Measurements from ENCODE around the gene SLC12A4.
A peak's percentile ranks its signal among the peaks of the same experiment; 100 is the strongest.
"Not testable (repeated sequence)": the region's sequence is repeated elsewhere in the genome, so short reads cannot be mapped to it uniquely, and the experiment has no call there.

The SLC12A4 gene

GRCh38 chr16:67940446-67941089 is 27.9 kb downstream of the SLC12A4 start:
- DNase-seq (ENCODE audit: low read depth), result no peak
- no peak for TF ChIP-seq CTCF (conservative IDR thresholded peaks at IDR 0.05; ENCODE audit: low read depth, low read length)
- no peak overlapping the region for H3K4me3 ChIP-seq (ENCODE audit: low read depth, low read length)

- no peak for DNase-seq (ENCODE audit: low read depth)
- no peak for TF ChIP-seq CTCF (conservative IDR thresholded peaks at IDR 0.05; ENCODE audit: low read depth, low read length)
- H3K4me3 ChIP-seq (ENCODE audit: low read depth, low read length), result no peak overlapping the region
Observed at GRCh38 chr16:67939507-67940445, 28.7 kb downstream of the SLC12A4 start.

DNA sequence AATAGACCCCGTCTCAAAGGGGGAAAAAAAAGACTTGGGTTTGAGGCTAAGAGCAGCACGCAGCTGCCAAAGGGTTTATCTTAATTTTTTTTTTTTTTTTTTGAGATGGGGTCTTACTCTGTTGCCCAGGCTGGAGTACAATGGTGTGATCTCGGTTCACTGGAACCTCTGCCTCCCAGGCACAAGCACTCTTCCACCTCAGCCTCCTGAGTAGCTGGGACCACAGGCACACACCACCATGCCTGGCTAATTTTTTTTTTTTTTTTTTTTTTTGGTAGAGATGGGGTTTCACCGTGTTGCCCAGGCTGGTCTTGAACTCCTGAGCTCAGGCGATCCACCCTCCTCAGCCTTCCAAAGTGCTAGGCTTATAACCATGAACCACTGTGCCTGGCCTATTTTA is 30.7 kb downstream of the SLC12A4 start:
- H3K4me3 ChIP-seq (ENCODE audit: low read depth, low read length); DNase-seq (ENCODE audit: low read depth): not testable (repeated sequence)

- no peak for TF ChIP-seq CTCF (conservative IDR thresholded peaks at IDR 0.05; ENCODE audit: low read depth, low read length)
- peak overlapping the region; percentile 100 for H3K4me3 ChIP-seq (ENCODE audit: low read depth, low read length)
- DNase-seq (ENCODE audit: low read depth), result no peak
Observed at GRCh38 chr16:67936880-67937605, 31.4 kb downstream of the SLC12A4 start.

DNA sequence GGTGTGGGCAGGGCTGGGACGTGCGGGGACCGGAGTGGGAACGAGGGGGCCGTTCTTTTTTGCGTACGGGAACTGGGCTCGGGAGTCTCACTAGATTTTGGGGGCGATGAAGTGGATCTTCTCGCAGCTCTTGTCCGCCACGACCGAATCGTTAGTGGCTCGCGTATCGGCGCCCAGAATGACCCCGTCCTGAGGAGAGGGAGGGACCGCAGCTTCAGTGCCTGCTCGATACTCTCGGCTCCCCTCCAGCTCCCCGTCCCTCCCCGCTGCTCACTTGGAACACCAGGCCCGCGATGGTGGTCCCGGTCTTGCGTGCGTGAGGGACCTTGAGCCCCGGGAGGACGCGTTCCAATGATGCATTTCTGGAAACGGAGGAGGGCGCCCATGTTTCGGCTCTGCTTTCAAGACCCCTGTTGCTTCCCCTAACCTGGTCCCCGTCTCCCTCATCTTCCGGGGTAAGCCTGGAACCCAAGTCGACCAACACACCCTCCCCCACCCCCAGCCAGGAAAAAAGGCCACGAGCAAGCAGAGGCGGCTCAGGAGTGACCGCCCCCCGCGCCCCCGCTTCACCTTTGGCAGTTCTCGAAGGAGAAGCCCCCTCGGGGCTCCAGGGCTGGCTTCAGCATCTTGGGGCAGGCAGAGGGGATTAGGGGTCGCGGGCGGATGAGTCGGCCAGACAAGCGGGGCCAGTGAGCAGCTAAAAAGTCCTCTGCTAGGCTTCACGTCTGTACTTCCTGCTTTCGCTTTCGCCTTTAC is 32.1 kb downstream of the SLC12A4 start, which contains the start of gene PSMB10:
PSMB10 (minus strand) TSS at position 727 of the 756 bp plus-strand sequence; CDS start at position 626, 101 bp downstream.
- peak; percentile 83 for DNase-seq (ENCODE audit: low read depth)
- peak within 1 kb of the TSS; percentile 100 for H3K4me3 ChIP-seq (ENCODE audit: low read depth, low read length)
- peak; percentile 5 for TF ChIP-seq CTCF (conservative IDR thresholded peaks at IDR 0.05; ENCODE audit: low read depth, low read length)

DNA sequence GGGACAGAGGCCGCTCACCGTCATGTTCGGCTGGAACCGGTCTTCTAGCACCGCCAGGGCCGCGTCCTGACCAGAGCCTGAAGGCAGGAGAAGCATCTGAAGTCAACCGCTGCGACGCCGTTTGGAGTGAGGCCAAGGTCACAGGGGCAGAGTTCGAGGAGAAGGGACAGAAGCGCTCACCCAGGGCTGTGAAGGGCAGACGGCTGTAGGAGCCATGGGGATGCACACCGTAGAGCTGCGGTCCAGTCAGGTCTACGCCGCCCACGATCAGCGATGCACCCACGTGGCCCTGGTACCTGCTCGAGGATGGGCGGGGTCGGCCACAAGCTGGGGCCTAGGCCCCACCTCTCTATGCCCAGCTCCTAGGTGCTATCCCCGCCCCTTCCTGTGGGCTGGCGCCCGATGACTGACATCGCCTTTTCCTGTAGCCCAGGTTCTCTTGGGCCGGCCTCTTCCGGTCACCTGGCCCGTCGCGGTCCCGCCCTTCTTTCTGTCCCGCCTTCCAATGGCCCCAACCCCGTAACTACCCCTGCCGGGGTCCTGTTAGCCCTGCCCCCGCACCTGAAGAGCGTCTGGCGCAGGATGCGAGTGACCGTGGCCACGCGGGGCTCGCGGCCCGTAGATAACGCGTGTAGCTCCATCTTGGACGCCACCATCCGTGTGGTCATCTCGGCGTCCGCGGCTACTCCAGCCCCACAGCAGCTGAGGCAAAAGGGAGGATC is 32.9 kb downstream of the SLC12A4 start:
- no peak for TF ChIP-seq CTCF (conservative IDR thresholded peaks at IDR 0.05; ENCODE audit: low read depth, low read length)
- DNase-seq (ENCODE audit: low read depth), result peak; percentile 96
- H3K4me3 ChIP-seq (ENCODE audit: low read depth, low read length), result peak overlapping the region; percentile 100
